ACC112 (cell line): Measurements from ENCODE around the gene CCNC.

ENCODE experiments used
- H2AFZ ChIP-seq: fragments of 200-600 bp; sonication (generic); one replicate; pipeline ENCODE4 v1.6.0; 2017; ENCODE audit warnings: antibody characterized with exemption, low read length; ENCODE audit not compliant: unreplicated experiment
- H3K27ac ChIP-seq: fragments of 200-600 bp; sonication (generic); 2 replicates; pipeline ENCODE4 v1.5.1; 2014; ENCODE audit warnings: low read depth, mild to moderate bottlenecking, antibody characterized with exemption, low read length, moderate library complexity
- H3K27me3 ChIP-seq: fragments of 200-600 bp; sonication (generic); 2 replicates; pipeline ENCODE4 v1.6.1; 2014; ENCODE audit warnings: mild to moderate bottlenecking, antibody characterized with exemption, low read length, moderate library complexity, mixed read lengths; ENCODE audit not compliant: insufficient read depth
- H3K36me3 ChIP-seq: fragments of 200-600 bp; sonication (generic); 2 replicates; pipeline ENCODE4 v1.6.1; 2016; ENCODE audit warnings: mild to moderate bottlenecking, antibody characterized with exemption, low read length, moderate library complexity, mixed read lengths; ENCODE audit not compliant: insufficient read depth
- H3K4me1 ChIP-seq: fragments of 200-600 bp; sonication (generic); one replicate; pipeline ENCODE4 v1.6.1; 2016; ENCODE audit warnings: low read length, mixed read lengths; ENCODE audit not compliant: insufficient read depth, unreplicated experiment, control insufficient read depth
- H3K4me3 ChIP-seq: fragments of 200-600 bp; sonication (generic); 2 replicates; pipeline ENCODE4 v1.5.1; 2014; ENCODE audit warnings: mild to moderate bottlenecking, low read depth, low read length
- H3K79me2 ChIP-seq: fragments of 200-600 bp; sonication (generic); one replicate; pipeline ENCODE4 v1.6.0; 2016; ENCODE audit warnings: low read length; ENCODE audit not compliant: control insufficient read depth, unreplicated experiment, insufficient read depth

Gene CCNC

GRCh38 chr6:99530627-99531026 is 37.8 kb downstream of the CCNC start:
- H3K4me3 ChIP-seq, result no peak overlapping the region
- no peak overlapping the region for H2AFZ ChIP-seq
- H3K79me2 ChIP-seq, result no peaks in the 10 kb centered on the region
- H3K4me1 ChIP-seq, result peaks cover 5% of the 10 kb centered on the region
- no peaks in the 10 kb centered on the region for H3K27me3 ChIP-seq
- peaks cover 5% of the 10 kb centered on the region for H3K36me3 ChIP-seq
- no peak overlapping the region for H3K27ac ChIP-seq

DNA sequence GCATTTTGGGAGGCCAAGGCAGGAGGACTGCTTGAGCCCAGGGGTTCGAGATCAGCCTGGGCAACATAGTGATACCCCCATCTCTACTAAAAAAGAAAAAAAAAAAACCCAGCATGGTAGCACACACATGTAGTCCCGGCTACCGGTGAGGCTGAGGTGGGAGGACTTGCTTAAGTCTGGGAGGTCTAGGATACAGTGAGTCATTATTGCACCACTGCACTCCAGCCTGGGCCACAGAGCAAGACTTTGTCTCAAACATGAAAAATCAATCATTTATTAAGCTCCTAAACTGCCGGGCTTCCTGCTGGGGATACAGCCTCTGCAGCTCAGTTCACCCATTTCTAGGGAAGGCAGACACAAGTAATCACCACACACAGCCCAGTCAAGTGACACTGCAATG is 45.9 kb downstream of the CCNC start:
- peaks cover 7% of the 10 kb centered on the region for H3K79me2 ChIP-seq
- H3K27me3 ChIP-seq, result no peaks in the 10 kb centered on the region
- peaks cover 10% of the 10 kb centered on the region for H3K4me1 ChIP-seq
- H3K4me3 ChIP-seq, result no peak overlapping the region; the same call in 1 of the 2 replicates
- no peak overlapping the region for H3K27ac ChIP-seq
- no peak overlapping the region for H2AFZ ChIP-seq
- no peaks in the 10 kb centered on the region for H3K36me3 ChIP-seq

DNA sequence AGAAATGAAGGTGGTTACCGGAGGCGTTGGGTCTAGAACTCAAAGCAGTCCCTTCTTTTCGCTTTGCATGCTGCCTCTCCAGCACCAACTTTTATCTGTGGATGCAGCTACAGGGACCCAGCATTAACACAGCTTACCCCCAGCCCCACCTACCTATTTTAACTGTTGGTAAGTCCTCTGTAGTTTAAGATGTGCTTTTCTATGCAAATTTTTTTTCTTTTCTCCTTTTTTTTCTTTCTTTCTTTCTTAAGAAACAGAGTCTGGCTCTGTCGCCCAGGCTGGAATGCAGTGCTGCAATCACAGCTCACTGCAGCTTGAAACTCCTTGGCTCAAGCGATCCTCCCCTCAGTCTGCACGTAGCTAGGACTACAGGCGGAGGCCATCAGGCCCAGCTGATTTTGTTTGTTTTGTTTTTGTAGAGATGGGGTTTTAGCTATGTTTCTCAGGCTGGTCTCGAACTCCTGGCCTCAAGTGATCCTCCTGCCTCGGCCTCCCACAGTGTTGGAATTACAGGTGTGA is 46.8 kb downstream of the CCNC start:
- Histone ChIP-seq H2AFZ (peak overlapping the region; percentile 100), H3K27me3 (no peaks in the 10 kb centered on the region), H3K27ac (peak overlapping the region; percentile 69), H3K79me2 (peaks cover 7% of the 10 kb centered on the region), H3K4me1 (peaks cover 10% of the 10 kb centered on the region), H3K36me3 (no peaks in the 10 kb centered on the region), H3K4me3 (peak overlapping the region; percentile 92)

- peaks cover 15% of the 10 kb centered on the region for H3K4me1 ChIP-seq
- H3K27me3 ChIP-seq, result no peaks in the 10 kb centered on the region
- peaks cover 7% of the 10 kb centered on the region for H3K79me2 ChIP-seq
- peak overlapping the region; percentile 100 for H2AFZ ChIP-seq
- H3K27ac ChIP-seq, result peak overlapping the region; percentile 69
- H3K36me3 ChIP-seq, result no peaks in the 10 kb centered on the region
- peak overlapping the region; percentile 92 for H3K4me3 ChIP-seq
These were observed 47.4 kb downstream of the CCNC start for GRCh38 chr6:99520855-99521632.

DNA sequence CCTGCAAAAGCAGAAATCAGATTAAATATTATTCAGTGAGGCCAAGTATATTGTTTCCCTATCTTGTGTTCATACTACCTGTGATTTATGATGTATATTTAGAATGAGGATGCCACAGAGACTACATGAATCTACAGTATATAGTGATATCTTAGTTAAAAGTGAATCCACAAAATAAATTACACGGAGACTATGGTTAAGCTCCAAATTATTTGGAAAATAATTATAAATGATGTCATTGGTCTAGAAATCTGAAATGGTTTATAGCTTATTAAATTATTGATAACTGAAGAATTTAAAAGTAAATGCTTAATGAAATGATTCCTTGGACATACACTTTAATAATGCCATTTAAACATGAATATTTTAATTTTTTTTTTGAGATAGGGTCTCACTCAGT is 49.0 kb downstream of the CCNC start:
- no peak overlapping the region for H3K4me3 ChIP-seq
- peaks cover 12% of the 10 kb centered on the region for H3K79me2 ChIP-seq
- H3K27ac ChIP-seq, result no peak overlapping the region
- no peaks in the 10 kb centered on the region for H3K36me3 ChIP-seq
- H2AFZ ChIP-seq, result no peak overlapping the region
- H3K4me1 ChIP-seq, result peaks cover 16% of the 10 kb centered on the region
- no peaks in the 10 kb centered on the region for H3K27me3 ChIP-seq

GRCh38 chr6:99514089-99514488 is 54.4 kb downstream of the CCNC start:
- H3K36me3 ChIP-seq, result 0 out of 2 replicates have a peak, but pooled peaks cover 3% of the 10 kb centered on the region
- no peak overlapping the region for H2AFZ ChIP-seq
- no peak overlapping the region for H3K27ac ChIP-seq
- peak overlapping the region; percentile 81 for H3K4me3 ChIP-seq
- H3K4me1 ChIP-seq, result peaks cover 16% of the 10 kb centered on the region
- no peaks in the 10 kb centered on the region for H3K27me3 ChIP-seq
- peaks cover 40% of the 10 kb centered on the region for H3K79me2 ChIP-seq

DNA sequence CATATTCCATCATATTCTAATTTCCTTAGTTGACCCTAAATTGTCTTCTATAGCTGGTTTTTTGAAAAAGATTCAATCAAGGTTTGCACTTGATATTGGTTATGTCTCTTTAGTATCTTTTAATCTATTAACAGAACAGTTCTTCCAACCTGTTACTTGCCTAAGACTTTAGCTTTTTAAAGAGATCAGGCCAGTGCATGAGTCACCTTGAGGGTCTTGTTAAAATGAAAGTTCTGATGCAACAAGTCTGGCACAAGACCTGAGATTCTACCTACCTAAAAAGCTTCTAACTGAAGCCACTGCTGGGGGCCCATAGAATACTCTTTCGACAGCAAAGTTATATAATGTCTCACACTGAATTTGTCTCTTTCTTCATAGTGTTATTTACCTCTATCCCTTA is 56.4 kb downstream of the CCNC start:
- Histone ChIP-seq H3K4me1 (peaks cover 16% of the 10 kb centered on the region), H3K27me3 (no peaks in the 10 kb centered on the region), H2AFZ (no peak overlapping the region), H3K4me3 (no peak overlapping the region), H3K27ac (no peak overlapping the region), H3K36me3 (0 out of 2 replicates have a peak, but pooled peaks cover 3% of the 10 kb centered on the region), H3K79me2 (peaks cover 43% of the 10 kb centered on the region)

DNA sequence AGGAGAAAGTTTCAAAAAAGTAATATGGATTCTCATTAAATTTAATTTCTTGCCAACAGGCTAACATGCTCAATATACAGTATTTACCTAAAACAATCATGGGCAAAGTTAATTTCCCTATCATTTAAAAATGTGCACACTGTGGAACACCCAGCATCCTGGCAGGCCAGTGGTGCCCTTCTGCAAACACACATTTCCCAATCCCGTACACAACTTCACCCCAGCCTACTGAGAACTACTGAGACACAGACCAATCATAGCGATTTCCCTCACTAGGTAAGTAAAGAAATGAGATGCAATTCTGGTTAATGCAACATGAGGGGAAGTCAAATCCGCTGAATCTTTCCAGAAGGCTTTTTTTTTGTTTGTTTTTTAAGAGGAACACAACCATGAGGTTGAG is 60.8 kb downstream of the CCNC start:
- Histone ChIP-seq H3K79me2 (peaks cover 20% of the 10 kb centered on the region), H3K4me3 (no peak overlapping the region), H3K4me1 (no peaks in the 10 kb centered on the region), H3K27ac (no peak overlapping the region), H2AFZ (no peak overlapping the region), H3K36me3 (0 out of 2 replicates have a peak, but pooled peaks cover 5% of the 10 kb centered on the region), H3K27me3 (no peaks in the 10 kb centered on the region)

GRCh38 chr6:99501762-99502161 is 66.7 kb downstream of the CCNC start:
- Histone ChIP-seq H3K27ac (no peak overlapping the region), H3K79me2 (no peaks in the 10 kb centered on the region), H3K27me3 (no peaks in the 10 kb centered on the region), H3K4me1 (peaks cover 3% of the 10 kb centered on the region), H3K36me3 (peaks cover 4% of the 10 kb centered on the region; the same call in 1 of the 2 replicates), H2AFZ (no peak overlapping the region), H3K4me3 (no peak overlapping the region)

GRCh38 chr6:99498421-99498820 is 70.0 kb downstream of the CCNC start:
- H3K4me1 ChIP-seq, result peaks cover 3% of the 10 kb centered on the region
- H2AFZ ChIP-seq, result no peak overlapping the region
- no peaks in the 10 kb centered on the region for H3K79me2 ChIP-seq
- H3K36me3 ChIP-seq, result peaks cover 4% of the 10 kb centered on the region; the same call in 1 of the 2 replicates
- H3K27ac ChIP-seq, result no peak overlapping the region
- no peaks in the 10 kb centered on the region for H3K27me3 ChIP-seq
- H3K4me3 ChIP-seq, result no peak overlapping the region

- Histone ChIP-seq H3K27ac (no peak overlapping the region), H3K79me2 (no peaks in the 10 kb centered on the region), H3K36me3 (no peaks in the 10 kb centered on the region)
These were observed 73.0 kb downstream of the CCNC start for GRCh38 chr6:99495466-99495865.

More at GRCh38 chr6:99495466-99495865, 73.0 kb downstream of the CCNC start:
- Histone ChIP-seq H3K4me1 (no peaks in the 10 kb centered on the region), H3K4me3 (no peak overlapping the region), H2AFZ (no peak overlapping the region), H3K27me3 (no peaks in the 10 kb centered on the region)
